Mesothelial cell of epicardium (in vitro differentiated cells): ENCODE data around the gene SLC9A5. TPM values are rescaled to one million over a fixed set of nuclear protein-coding genes. Genes with fewer than 3 reads are reported as not detected.

Experiments used
- DNase-seq, 2 experiments: peaks; one replicate each; pipeline ENCODE4 v3.0.0; 2021; ENCODE audit warnings: low spot score in 2 of 2; ENCODE audit not compliant: unreplicated experiment in 2 of 2
- H3K27ac Mint-ChIP-seq: 2 replicates; pipeline ENCODE4 v1.8.0; 2021; ENCODE audit warnings: mixed read lengths
- H3K27me3 Mint-ChIP-seq: 2 replicates; pipeline ENCODE4 v1.8.0; 2021; ENCODE audit warnings: low read depth, mixed read lengths
- H3K36me3 Mint-ChIP-seq: 2 replicates; pipeline ENCODE4 v1.8.0; 2021; ENCODE audit warnings: mixed read lengths
- H3K4me1 Mint-ChIP-seq: 2 replicates; pipeline ENCODE4 v1.8.0; 2021; ENCODE audit warnings: mixed read lengths
- H3K4me3 Mint-ChIP-seq: 2 replicates; pipeline ENCODE4 v1.8.0; 2021; ENCODE audit warnings: mild to moderate bottlenecking, moderate library complexity, mixed read lengths
- H3K9me3 Mint-ChIP-seq: 2 replicates; pipeline ENCODE4 v1.8.0; 2021; ENCODE audit warnings: mixed read lengths
- CTCF ChIP-seq: fragments of 200-600 bp; sonication (generic); IDR thresholded peaks from one replicate; pipeline ENCODE4 v1.5.0; 2021; ENCODE audit warnings: antibody characterized with exemption; ENCODE audit not compliant: unreplicated experiment
- total RNA-seq: library from RNA; stranded (reverse); gene quantifications from 3 replicates; pipeline ENCODE4 v1.2.1, GENCODE V29; 2021

SLC9A5 gene
- total RNA-seq, 1 donor from 2014 or later = 3.5 TPM

GRCh38 chr16:67294938-67295361, 46.2 kb downstream of the SLC9A5 start:
- H3K9me3 Mint-ChIP-seq = no peaks in the 10 kb centered on the region
- no peak for DNase-seq
- no peak overlapping the region for H3K27ac Mint-ChIP-seq
- H3K27me3 Mint-ChIP-seq = peaks cover 38% of the 10 kb centered on the region
- H3K4me1 Mint-ChIP-seq = no peaks in the 10 kb centered on the region
- no peak overlapping the region for H3K4me3 Mint-ChIP-seq
- TF ChIP-seq CTCF = no peak
- no peaks in the 10 kb centered on the region for H3K36me3 Mint-ChIP-seq

DNA sequence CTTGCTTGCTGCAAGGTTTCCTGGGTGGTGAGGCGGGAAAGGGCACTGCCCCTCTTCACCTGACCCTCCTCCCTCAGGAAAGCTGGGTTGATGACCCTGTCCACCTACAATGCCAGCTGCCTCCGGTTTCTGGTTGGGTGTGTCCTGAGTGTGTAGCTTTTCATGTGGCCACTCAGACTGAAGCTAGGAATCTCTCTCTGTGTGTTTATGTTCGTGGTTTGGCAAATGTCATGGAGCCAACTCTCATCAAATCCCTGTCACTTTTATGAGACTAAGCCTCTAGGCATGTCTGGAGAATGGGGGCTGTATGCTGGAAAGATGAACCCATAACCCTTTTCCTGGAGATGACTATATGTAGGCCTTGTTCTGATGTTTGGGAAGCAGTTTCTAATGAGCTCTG, 47.6 kb downstream of the SLC9A5 start:
- no peak overlapping the region for H3K4me3 Mint-ChIP-seq
- H3K9me3 Mint-ChIP-seq = no peaks in the 10 kb centered on the region
- DNase-seq = no peak
- no peaks in the 10 kb centered on the region for H3K36me3 Mint-ChIP-seq
- peaks cover 40% of the 10 kb centered on the region for H3K27me3 Mint-ChIP-seq
- TF ChIP-seq CTCF = no peak
- no peak overlapping the region for H3K27ac Mint-ChIP-seq
- peaks cover 4% of the 10 kb centered on the region for H3K4me1 Mint-ChIP-seq

DNA sequence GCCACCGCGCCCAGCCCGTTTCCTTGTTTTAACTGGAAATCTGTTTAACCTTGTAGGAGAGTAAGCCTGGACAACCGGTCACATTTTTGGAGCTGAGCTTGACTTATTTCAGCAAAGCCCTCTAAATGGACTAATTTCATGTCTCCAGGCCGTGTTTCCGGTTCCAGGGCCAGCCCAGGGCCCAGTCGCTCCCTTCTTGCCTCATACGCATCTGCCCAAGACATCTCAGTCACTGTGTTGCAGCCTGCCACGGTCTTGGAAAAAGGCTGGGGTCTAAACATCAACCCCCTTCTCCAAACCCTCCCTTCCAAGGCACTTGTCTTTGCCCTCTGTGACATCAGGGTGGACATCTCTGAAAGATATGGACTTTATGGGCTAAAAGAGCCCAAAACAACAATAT, 49.5 kb downstream of the SLC9A5 start:
- no peak for DNase-seq
- TF ChIP-seq CTCF = no peak
- no peaks in the 10 kb centered on the region for H3K9me3 Mint-ChIP-seq
- H3K27ac Mint-ChIP-seq = no peak overlapping the region
- peaks cover 32% of the 10 kb centered on the region for H3K27me3 Mint-ChIP-seq
- peaks cover 11% of the 10 kb centered on the region for H3K4me1 Mint-ChIP-seq
- no peak overlapping the region for H3K4me3 Mint-ChIP-seq
- no peaks in the 10 kb centered on the region for H3K36me3 Mint-ChIP-seq

DNA sequence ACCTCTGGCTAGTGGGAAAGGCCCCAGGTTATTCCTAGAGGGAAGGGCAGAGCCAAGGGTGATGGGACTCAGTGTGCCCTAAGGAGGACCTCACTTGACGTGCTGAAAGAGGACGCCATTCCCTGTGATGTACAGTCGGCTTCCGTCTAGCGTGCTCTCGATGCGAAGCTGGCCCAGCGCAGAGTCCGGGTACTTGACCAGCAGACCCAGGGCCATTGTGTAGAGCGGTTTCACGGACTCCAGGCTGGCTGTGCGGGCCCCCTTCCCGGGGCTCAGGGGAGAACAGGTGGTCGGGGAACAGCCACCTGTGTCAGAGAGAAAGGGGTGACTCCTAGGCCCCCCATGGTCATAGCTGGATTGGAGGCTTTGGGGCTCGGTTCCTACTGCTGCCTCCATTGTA, 50.5 kb downstream of the SLC9A5 start:
- Mint-ChIP-seq H3K4me3 (no peak overlapping the region), H3K27ac (no peak overlapping the region), H3K27me3 (peaks cover 22% of the 10 kb centered on the region), H3K36me3 (no peaks in the 10 kb centered on the region), H3K4me1 (peaks cover 11% of the 10 kb centered on the region), H3K9me3 (no peaks in the 10 kb centered on the region)
- no peak for DNase-seq
- TF ChIP-seq CTCF = no peak

DNA sequence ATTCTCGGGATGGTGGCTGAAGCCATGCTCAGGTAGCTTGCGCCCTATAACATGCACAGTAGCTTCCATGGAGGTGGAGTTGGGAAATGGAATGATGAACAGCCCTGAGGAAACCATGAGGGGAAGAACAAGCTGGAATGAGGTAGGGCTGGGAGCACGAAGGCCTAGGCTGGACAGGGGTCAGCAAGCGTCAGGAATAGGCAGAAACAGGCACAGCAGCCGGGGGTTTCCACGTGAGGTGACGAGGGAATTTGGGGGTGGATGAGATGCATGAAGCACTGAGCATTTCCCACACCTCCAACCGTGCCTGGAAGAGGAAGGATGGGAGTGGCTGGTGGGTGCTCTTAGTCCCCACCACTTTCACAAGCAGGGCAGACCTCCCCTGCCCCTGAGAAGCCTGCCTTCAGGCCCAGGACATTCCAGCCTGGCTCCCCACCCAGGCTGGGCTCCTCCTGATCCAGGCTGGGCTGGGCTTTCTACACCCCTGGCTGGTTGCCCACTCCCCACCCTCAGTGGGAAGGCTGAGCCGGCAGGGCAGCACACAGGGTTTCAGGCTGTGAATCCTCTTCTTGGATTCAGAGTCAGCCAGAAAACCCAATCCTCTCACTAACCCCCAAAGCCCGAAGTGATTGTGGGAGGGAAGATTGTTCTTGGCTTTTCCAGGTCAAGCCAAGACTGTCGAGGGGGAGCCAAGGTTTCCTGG, 52.5 kb downstream of the SLC9A5 start:
- Mint-ChIP-seq H3K36me3 (no peaks in the 10 kb centered on the region), H3K27ac (peak overlapping the region; percentile 17), H3K4me3 (no peak overlapping the region), H3K9me3 (no peaks in the 10 kb centered on the region), H3K4me1 (peaks cover 11% of the 10 kb centered on the region), H3K27me3 (peaks cover 14% of the 10 kb centered on the region)
- no peak for TF ChIP-seq CTCF
- DNase-seq = no peak

- Mint-ChIP-seq H3K4me1 (peaks cover 11% of the 10 kb centered on the region), H3K27ac (peak overlapping the region; percentile 80), H3K9me3 (no peaks in the 10 kb centered on the region), H3K27me3 (peaks cover 14% of the 10 kb centered on the region), H3K36me3 (no peaks in the 10 kb centered on the region), H3K4me3 (no peak overlapping the region)
- no peak for DNase-seq
- no peak for TF ChIP-seq CTCF
These were observed 53.3 kb downstream of the SLC9A5 start for GRCh38 chr16:67302076-67302475.
